HepG2 (cell line): ENCODE results near the gene AVPR2. TPM values are rescaled to one million over a fixed set of nuclear protein-coding genes. Genes with fewer than 3 reads are reported as not detected.

Source experiments
- CREM ChIP-seq, 2 experiments: sonication (generic) in 1 of 2; formaldehyde crosslinking in 1 of 2; IDR thresholded peaks; 2 replicates each; pipeline versions ENCODE4 v1.4.0 to v1.6.1; 2016 to 2020; ENCODE audit warnings: antibody characterized with exemption in 1 of 2, mild to moderate bottlenecking in 1 of 2, missing genetic modification reagents in 1 of 2
- FOSL2 ChIP-seq: sonication (generic); formaldehyde crosslinking; IDR thresholded peaks from 2 replicates; pipeline ENCODE4 v1.4.0; 2020; ENCODE audit warnings: missing genetic modification reagents
- FOXC1 ChIP-seq: sonication (generic); formaldehyde crosslinking; IDR thresholded peaks from 2 replicates; pipeline ENCODE4 v1.8.0; 2022; ENCODE audit warnings: mild to moderate bottlenecking, missing genetic modification reagents, borderline replicate concordance
- HMG20A ChIP-seq: IDR thresholded peaks from 2 replicates; pipeline ENCODE4 v1.6.1; 2016; ENCODE audit warnings: borderline replicate concordance
- JDP2 ChIP-seq: sonication (generic); formaldehyde crosslinking; IDR thresholded peaks from 2 replicates; pipeline ENCODE4 v1.8.1; 2022; ENCODE audit warnings: missing genetic modification reagents, borderline replicate concordance
- KMT2B ChIP-seq: IDR thresholded peaks from 2 replicates; pipeline ENCODE4 v1.6.1; 2016; ENCODE audit warnings: missing genetic modification reagents, missing compliant biosample characterization
- MAF1 ChIP-seq: sonication (generic); formaldehyde crosslinking; IDR thresholded peaks from 2 replicates; pipeline ENCODE4 v1.5.0; 2020; ENCODE audit warnings: missing genetic modification reagents, borderline replicate concordance
- MED1 ChIP-seq: sonication (generic); formaldehyde crosslinking; IDR thresholded peaks from 2 replicates; pipeline ENCODE4 v1.4.0; 2020; ENCODE audit warnings: missing genetic modification reagents
- MTA1 ChIP-seq: sonication (generic); formaldehyde crosslinking; IDR thresholded peaks from 2 replicates; pipeline ENCODE4 v1.4.0; 2020; ENCODE audit warnings: missing genetic modification reagents, mild to moderate bottlenecking, borderline replicate concordance
- NFKB2 ChIP-seq: sonication (generic); formaldehyde crosslinking; IDR thresholded peaks from 2 replicates; pipeline ENCODE4 v1.4.0; 2020; ENCODE audit warnings: missing genetic modification reagents, borderline replicate concordance
- PAF1 ChIP-seq: IDR thresholded peaks from 2 replicates; pipeline ENCODE4 v1.6.1; 2016; ENCODE audit warnings: missing genetic modification reagents, missing compliant biosample characterization
- PAWR ChIP-seq: sonication (generic); formaldehyde crosslinking; IDR thresholded peaks from 2 replicates; pipeline ENCODE4 v1.4.0; 2020; ENCODE audit warnings: missing genetic modification reagents, mild to moderate bottlenecking, borderline replicate concordance
- SUZ12 ChIP-seq: fragments of 150-350 bp; IDR thresholded peaks from 2 replicates; pipeline ENCODE4 v1.6.1; 2014; ENCODE audit warnings: low read depth, low read length
- ZFP41 ChIP-seq: sonication (generic); formaldehyde crosslinking; IDR thresholded peaks from 2 replicates; pipeline ENCODE4 v1.4.0; 2020; ENCODE audit warnings: mild to moderate bottlenecking, missing genetic modification reagents, borderline replicate concordance
- ZNF335 ChIP-seq: sonication (generic); formaldehyde crosslinking; IDR thresholded peaks from 2 replicates; pipeline ENCODE4 v1.4.0; 2020; ENCODE audit warnings: missing genetic modification reagents
- ZNF350 ChIP-seq: sonication (generic); formaldehyde crosslinking; IDR thresholded peaks from 2 replicates; pipeline ENCODE4 v1.4.0; 2020; ENCODE audit warnings: mild to moderate bottlenecking, low read depth, missing genetic modification reagents, borderline replicate concordance
- ZNF569 ChIP-seq: sonication (generic); formaldehyde crosslinking; IDR thresholded peaks from 2 replicates; pipeline ENCODE4 v1.5.0; 2020; ENCODE audit warnings: mild to moderate bottlenecking, missing genetic modification reagents, moderate library complexity, borderline replicate concordance
- ZNF629 ChIP-seq: sonication (generic); formaldehyde crosslinking; conservative IDR thresholded peaks from 2 replicates; pipeline ENCODE4 v1.5.0; 2020; ENCODE audit warnings: missing genetic modification reagents
- ZNF839 ChIP-seq: sonication (generic); formaldehyde crosslinking; IDR thresholded peaks from 2 replicates; pipeline ENCODE4 v1.4.0; 2020; ENCODE audit warnings: missing genetic modification reagents, mild to moderate bottlenecking, borderline replicate concordance
- polyA plus RNA-seq, 8 experiments: library from polyadenylated mRNA; depleted of rRNA in 3 of 8; stranded (reverse) in 7 of 8; unstranded in 1 of 8; fragments of >200 nt; fragmentation: Illumina TruSeq in 4 of 8; extraction: Trizol in 4 of 8; gene quantifications; 2 replicates each; pipeline versions ENCODE4 v1.2.1 to v1.2.3, GENCODE V29; 2011 to 2016; ENCODE audit warnings: low read depth in 4 of 8, missing spikeins in 1 of 8, mixed read lengths in 1 of 8; ENCODE audit not compliant: insufficient read depth in 1 of 8
- total RNA-seq, 5 experiments: library from RNA; depleted of rRNA; stranded (reverse); fragments of >200 nt; fragmentation: Illumina TruSeq; extraction: Trizol; gene quantifications; 2 replicates each; pipeline ENCODE4 v1.2.3, GENCODE V29; 2016; ENCODE audit warnings: low read depth in 1 of 5
- TF ChIP-seq, protein P1 (sequence below): sonication (generic); formaldehyde crosslinking; IDR thresholded peaks from 2 replicates; pipeline ENCODE4 v1.8.0; 2022; ENCODE audit warnings: low read depth, missing genetic modification reagents
- TF ChIP-seq, protein P2 (sequence below): IDR thresholded peaks from 2 replicates; pipeline ENCODE4 v1.6.1; 2016; ENCODE audit warnings: mild to moderate bottlenecking
- TF ChIP-seq, protein P3 (sequence below): sonication (generic); formaldehyde crosslinking; IDR thresholded peaks from 2 replicates; pipeline ENCODE4 v1.5.0; 2020; ENCODE audit warnings: mild to moderate bottlenecking, missing genetic modification reagents

Gene AVPR2
- total and polyA plus RNA-seq, 2 of the 13 experiments (the other 11 are each of a cell fraction or from before 2014, with no cell fraction given) = not detected

DNA sequence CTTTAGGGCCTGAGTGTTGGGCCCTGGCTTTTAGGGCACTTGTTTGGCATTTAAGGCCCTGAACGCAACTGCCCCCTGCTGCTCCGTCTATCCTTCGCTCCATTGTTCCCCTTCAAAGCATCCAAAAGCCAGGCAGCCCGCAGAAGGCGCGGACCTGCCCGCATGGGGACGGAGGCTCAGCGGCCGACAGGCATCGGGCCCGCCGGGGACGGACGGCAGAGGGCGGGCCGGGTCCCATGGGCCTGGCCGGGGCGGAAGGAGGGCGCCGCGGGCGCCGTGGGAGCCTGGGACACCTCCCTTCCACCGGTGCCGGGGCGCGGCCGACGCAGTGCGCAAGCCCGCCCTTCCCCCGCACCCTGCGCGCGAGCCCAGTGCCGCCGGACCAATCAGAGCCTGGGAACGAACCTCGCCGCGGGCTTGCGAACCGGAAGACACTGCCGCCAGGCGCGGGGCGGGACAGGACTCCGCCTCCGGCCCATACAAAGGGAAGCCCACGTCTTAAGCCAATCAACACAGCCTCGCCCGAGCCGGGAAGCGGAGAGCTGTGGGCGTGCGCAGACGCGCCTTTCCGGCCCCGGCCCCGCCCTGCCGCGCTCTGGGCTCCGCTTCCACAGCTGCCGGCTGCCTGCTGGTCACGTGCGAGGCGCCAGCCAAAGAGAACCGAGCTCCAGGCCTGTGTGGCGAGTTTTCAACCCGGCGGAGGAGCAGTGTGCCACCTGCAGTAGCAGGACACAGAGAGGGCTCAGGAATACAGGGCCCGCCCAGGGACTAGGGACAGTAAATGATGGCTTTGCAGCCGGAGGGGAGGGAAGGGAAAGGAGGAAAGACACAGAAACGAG, 23.7 kb downstream of the AVPR2 start (continued):
- TF ChIP-seq, protein P1, sequence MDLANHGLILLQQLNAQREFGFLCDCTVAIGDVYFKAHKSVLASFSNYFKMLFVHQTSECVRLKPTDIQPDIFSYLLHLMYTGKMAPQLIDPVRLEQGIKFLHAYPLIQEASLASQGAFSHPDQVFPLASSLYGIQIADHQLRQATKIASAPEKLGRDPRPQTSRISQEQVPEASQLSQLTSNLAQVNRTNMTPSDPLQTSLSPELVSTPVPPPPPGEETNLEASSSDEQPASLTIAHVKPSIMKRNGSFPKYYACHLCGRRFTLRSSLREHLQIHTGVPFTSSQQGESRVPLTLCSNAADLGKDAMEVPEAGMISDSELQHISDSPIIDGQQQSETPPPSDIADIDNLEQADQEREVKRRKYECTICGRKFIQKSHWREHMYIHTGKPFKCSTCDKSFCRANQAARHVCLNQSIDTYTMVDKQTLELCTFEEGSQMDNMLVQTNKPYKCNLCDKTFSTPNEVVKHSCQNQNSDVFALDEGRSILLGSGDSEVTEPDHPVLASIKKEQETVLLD (CRISPR knock-in tag) = peak; percentile 41
- no peak for TF ChIP-seq MTA1 (CRISPR knock-in tag)
- no peak for TF ChIP-seq PAF1 (CRISPR knock-in tag)
- TF ChIP-seq SUZ12 = no peak
- TF ChIP-seq JDP2 (CRISPR knock-in tag) = no peak
- TF ChIP-seq NFKB2 (CRISPR knock-in tag) = no peak
- no peak for TF ChIP-seq FOXC1 (CRISPR knock-in tag)
- TF ChIP-seq PAWR (CRISPR knock-in tag) = no peak
- TF ChIP-seq, protein P2, sequence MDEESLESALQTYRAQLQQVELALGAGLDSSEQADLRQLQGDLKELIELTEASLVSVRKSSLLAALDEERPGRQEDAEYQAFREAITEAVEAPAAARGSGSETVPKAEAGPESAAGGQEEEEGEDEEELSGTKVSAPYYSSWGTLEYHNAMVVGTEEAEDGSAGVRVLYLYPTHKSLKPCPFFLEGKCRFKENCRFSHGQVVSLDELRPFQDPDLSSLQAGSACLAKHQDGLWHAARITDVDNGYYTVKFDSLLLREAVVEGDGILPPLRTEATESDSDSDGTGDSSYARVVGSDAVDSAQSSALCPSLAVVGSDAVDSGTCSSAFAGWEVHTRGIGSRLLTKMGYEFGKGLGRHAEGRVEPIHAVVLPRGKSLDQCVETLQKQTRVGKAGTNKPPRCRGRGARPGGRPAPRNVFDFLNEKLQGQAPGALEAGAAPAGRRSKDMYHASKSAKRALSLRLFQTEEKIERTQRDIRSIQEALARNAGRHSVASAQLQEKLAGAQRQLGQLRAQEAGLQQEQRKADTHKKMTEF = 0 out of 2 replicates have a peak, but pooled peaks have one; percentile 5
- TF ChIP-seq KMT2B (CRISPR knock-in tag) = 0 out of 2 replicates have a peak, but pooled peaks have one; percentile 29
- TF ChIP-seq ZNF350 (CRISPR knock-in tag) = no peak
- no peak for TF ChIP-seq FOSL2 (CRISPR knock-in tag)
- TF ChIP-seq ZNF839 = no peak
- no peak for TF ChIP-seq ZNF335 (CRISPR knock-in tag)
- peak; percentile 46; the same call in 1 of the 2 replicates for TF ChIP-seq MED1 (CRISPR knock-in tag)
- TF ChIP-seq ZNF629 (CRISPR knock-in tag) = no peak
- TF ChIP-seq ZNF569 (CRISPR knock-in tag) = no peak
- no peak for TF ChIP-seq HMG20A (CRISPR knock-in tag)
- TF ChIP-seq CREM (IDR thresholded peaks at IDR 0.05) = no peak
- no peak for TF ChIP-seq CREM (CRISPR knock-in tag; IDR thresholded peaks at IDR 0.05)
- no peak for TF ChIP-seq MAF1 (CRISPR knock-in tag)
- TF ChIP-seq ZFP41 = no peak
- TF ChIP-seq, protein P3, sequence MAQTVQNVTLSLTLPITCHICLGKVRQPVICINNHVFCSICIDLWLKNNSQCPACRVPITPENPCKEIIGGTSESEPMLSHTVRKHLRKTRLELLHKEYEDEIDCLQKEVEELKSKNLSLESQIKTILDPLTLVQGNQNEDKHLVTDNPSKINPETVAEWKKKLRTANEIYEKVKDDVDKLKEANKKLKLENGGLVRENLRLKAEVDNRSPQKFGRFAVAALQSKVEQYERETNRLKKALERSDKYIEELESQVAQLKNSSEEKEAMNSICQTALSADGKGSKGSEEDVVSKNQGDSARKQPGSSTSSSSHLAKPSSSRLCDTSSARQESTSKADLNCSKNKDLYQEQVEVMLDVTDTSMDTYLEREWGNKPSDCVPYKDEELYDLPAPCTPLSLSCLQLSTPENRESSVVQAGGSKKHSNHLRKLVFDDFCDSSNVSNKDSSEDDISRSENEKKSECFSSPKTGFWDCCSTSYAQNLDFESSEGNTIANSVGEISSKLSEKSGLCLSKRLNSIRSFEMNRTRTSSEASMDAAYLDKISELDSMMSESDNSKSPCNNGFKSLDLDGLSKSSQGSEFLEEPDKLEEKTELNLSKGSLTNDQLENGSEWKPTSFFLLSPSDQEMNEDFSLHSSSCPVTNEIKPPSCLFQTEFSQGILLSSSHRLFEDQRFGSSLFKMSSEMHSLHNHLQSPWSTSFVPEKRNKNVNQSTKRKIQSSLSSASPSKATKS = no peak
